Cardiac muscle cell (in vitro differentiated cells and primary cell): ENCODE data around the gene UBE2J2. TPM values are rescaled to one million over a fixed set of nuclear protein-coding genes. Genes with fewer than 3 reads are reported as not detected.

ENCODE experiments used
- DNase-seq, 2 donors: peaks; one replicate each; pipeline versions ENCODE4 v3.0.0 to v3.0.0-alpha.2; 2010 to 2017; ENCODE audit warnings: low read depth in 1 of 2, low spot score in 1 of 2
- H3K27ac ChIP-seq: fragments of 200-600 bp; sonication (generic); 2 replicates; pipeline ENCODE4 v1.5.1; 2016
- H3K27me3 ChIP-seq: fragments of 200-600 bp; sonication (generic); 2 replicates; pipeline ENCODE4 v1.6.0; 2016; ENCODE audit warnings: control low read depth
- H3K36me3 ChIP-seq: fragments of 200-600 bp; sonication (generic); 2 replicates; pipeline ENCODE4 v1.5.1; 2016; ENCODE audit warnings: control low read depth
- H3K4me1 ChIP-seq: fragments of 200-600 bp; sonication (generic); 2 replicates; pipeline ENCODE4 v1.8.1; 2017; ENCODE audit warnings: low read depth, mild to moderate bottlenecking, mixed run types
- H3K4me3 ChIP-seq: fragments of 200-600 bp; sonication (generic); 2 replicates; pipeline ENCODE4 v1.5.1; 2016; ENCODE audit warnings: mild to moderate bottlenecking
- H3K9me3 ChIP-seq: fragments of 200-600 bp; sonication (generic); 2 replicates; pipeline ENCODE4 v1.5.1; 2017; ENCODE audit warnings: low read depth, mild to moderate bottlenecking, control low read depth
- CTCF ChIP-seq: IDR thresholded peaks from 2 replicates; pipeline ENCODE4 v1.5.1; 2012; ENCODE audit warnings: low read depth, mild to moderate bottlenecking, low read length
- polyA plus RNA-seq: library from polyadenylated mRNA; unstranded; fragments of >200 nt; fragmentation: Nextera tagmentation; extraction: Ambion mirVana; gene quantifications from 2 replicates; pipeline ENCODE4 v1.2.1, GENCODE V29; 2016
- total RNA-seq: library from RNA; depleted of rRNA; stranded (reverse); fragments of >200 nt; gene quantifications from 2 replicates; pipeline ENCODE4 v1.2.3, GENCODE V29; 2016

Gene UBE2J2
- total and polyA plus RNA-seq, 2 experiments from 2014 or later = 64.2 to 87.3 TPM

GRCh38 chr1:1270813-1271212 is 2.8 kb downstream of the UBE2J2 start:
- Histone ChIP-seq H3K9me3 (no peaks in the 10 kb centered on the region), H3K4me3 (no peak overlapping the region), H3K36me3 (peaks cover 2% of the 10 kb centered on the region), H3K27me3 (no peaks in the 10 kb centered on the region), H3K4me1 (peaks cover 19% of the 10 kb centered on the region), H3K27ac (no peak overlapping the region)
- peak in 1 of 2 donors; percentile 62 for DNase-seq
- no peak for TF ChIP-seq CTCF

GRCh38 chr1:1268284-1268682 is 5.4 kb downstream of the UBE2J2 start:
- no peak for TF ChIP-seq CTCF
- H3K27me3 ChIP-seq = no peaks in the 10 kb centered on the region
- no peak for DNase-seq
- H3K4me3 ChIP-seq = no peak overlapping the region
- no peak overlapping the region for H3K27ac ChIP-seq
- peaks cover 6% of the 10 kb centered on the region for H3K36me3 ChIP-seq
- H3K9me3 ChIP-seq = no peaks in the 10 kb centered on the region
- peaks cover 19% of the 10 kb centered on the region for H3K4me1 ChIP-seq

- DNase-seq = no peak
- Histone ChIP-seq H3K27me3 (no peaks in the 10 kb centered on the region), H3K9me3 (no peaks in the 10 kb centered on the region), H3K4me1 (peaks cover 17% of the 10 kb centered on the region), H3K36me3 (peaks cover 12% of the 10 kb centered on the region), H3K27ac (no peak overlapping the region), H3K4me3 (no peak overlapping the region)
- no peak for TF ChIP-seq CTCF
These were observed 6.0 kb downstream of the UBE2J2 start for GRCh38 chr1:1267488-1268283.

GRCh38 chr1:1264868-1265272 is 8.8 kb downstream of the UBE2J2 start:
- Histone ChIP-seq H3K4me1 (no peaks in the 10 kb centered on the region), H3K27ac (peak overlapping the region; percentile 35), H3K9me3 (no peaks in the 10 kb centered on the region), H3K4me3 (no peak overlapping the region), H3K36me3 (peaks cover 15% of the 10 kb centered on the region), H3K27me3 (no peaks in the 10 kb centered on the region)
- peak; percentile 51 for TF ChIP-seq CTCF
- peak in 1 of 2 donors; percentile 79 for DNase-seq

GRCh38 chr1:1264026-1264425 is 9.6 kb downstream of the UBE2J2 start:
- no peaks in the 10 kb centered on the region for H3K27me3 ChIP-seq
- DNase-seq = no peak
- TF ChIP-seq CTCF = no peak
- H3K4me1 ChIP-seq = no peaks in the 10 kb centered on the region
- H3K4me3 ChIP-seq = no peak overlapping the region
- no peaks in the 10 kb centered on the region for H3K9me3 ChIP-seq
- peaks cover 15% of the 10 kb centered on the region for H3K36me3 ChIP-seq
- no peak overlapping the region for H3K27ac ChIP-seq
